HFF-Myc (cell line): ENCODE data around the gene ASIC1.

Source experiments
- DNase-seq: peaks from one replicate; pipeline ENCODE4 v3.0.0-alpha.2; 2011; ENCODE audit warnings: low read depth; ENCODE audit errors: extremely low read depth
- H3K4me3 ChIP-seq: replicated peaks from 2 replicates; pipeline ENCODE4 v1.5.1; 2011; ENCODE audit warnings: low read depth, mild to moderate bottlenecking, control low read depth, low read length
- CTCF ChIP-seq: IDR thresholded peaks from 2 replicates; pipeline ENCODE4 v1.5.1; 2012; ENCODE audit warnings: mild to moderate bottlenecking, low read depth, low read length, control low read depth; ENCODE audit errors: missing control alignments

The ASIC1 gene

DNA sequence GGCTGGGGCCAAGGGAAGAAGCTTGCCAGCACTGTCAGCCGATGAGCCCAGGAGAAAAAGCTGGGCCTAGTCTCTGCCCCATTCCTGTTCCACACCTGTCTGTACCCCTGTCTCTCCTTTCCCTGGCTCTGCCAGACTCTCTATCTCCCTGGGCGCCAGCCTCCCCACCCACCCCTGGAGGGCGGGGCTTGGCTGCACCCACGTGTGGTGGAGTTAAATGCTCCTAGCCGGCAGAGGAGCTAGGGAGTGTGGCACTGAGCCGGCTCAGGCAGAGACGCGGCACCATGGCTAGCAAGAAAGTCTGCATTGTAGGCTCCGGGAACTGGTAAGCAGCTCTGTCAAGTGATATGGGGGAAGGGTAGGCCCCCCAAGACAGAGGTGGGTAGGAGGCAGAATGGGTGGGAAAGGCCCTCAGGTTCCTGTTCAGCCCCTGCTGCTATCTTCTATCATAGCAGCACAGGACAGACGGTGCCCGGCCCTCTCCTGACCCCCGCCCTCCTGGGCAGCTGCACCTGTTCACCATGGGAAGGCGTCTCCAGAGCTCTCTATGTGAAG is 46.4 kb downstream of the ASIC1 start, which contains the start of gene GPD1:
TSS of gene GPD1 (plus strand) at position 242 of the 555 bp plus-strand sequence. CDS start at position 285, 43 bp downstream.
- TF ChIP-seq CTCF, result no peak
- H3K4me3 ChIP-seq, result no peak within 1 kb of the TSS
- no peak for DNase-seq

- TF ChIP-seq CTCF, result no peak
- no peak overlapping the region for H3K4me3 ChIP-seq
- no peak for DNase-seq
Observed at GRCh38 chr12:50104417-50105366, 47.3 kb downstream of the ASIC1 start.

DNA sequence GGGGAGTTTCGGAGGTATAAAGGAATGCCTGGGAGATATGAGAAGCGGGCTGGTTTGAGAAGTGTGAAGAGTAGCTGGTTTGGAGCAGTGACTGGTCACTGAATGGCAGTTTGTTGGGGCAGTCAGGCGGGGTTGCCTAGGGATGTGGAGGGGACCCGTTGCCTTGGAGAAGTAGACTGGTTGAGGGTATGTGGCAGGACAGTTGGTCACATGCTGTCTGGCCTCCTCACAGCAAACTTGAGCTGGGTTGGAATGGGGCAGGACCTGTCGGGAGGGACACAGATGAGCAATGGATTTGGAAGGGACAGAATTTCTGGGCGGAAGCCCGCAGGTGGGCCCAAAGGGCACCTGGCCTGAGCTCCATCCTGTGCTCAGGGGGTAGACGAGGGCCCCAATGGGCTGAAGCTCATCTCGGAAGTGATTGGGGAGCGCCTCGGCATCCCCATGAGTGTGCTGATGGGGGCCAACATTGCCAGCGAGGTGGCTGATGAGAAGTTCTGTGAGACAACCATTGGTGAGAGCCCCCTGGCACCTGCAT is 48.6 kb downstream of the ASIC1 start:
- DNase-seq, result no peak
- no peak for TF ChIP-seq CTCF

DNA sequence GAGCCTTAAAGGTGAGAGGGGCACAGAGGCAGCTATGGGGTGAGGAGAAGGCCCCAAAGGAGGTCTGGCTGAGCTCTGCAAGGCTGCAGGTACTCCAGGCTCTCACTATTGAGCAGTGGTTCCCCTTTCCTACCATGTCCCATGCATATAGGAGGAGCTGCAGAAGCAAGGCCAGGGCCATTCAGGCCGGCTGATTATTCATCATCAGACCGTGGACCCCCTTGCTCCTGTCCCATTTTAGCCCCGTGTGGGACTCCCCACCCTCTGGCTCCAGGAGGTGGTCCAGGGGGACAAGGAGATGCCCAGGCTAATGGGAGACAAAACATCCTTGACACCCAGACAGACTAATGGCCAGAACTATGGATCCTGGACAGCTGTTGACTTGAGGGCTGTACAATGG is 49.5 kb downstream of the ASIC1 start:
- DNase-seq, result no peak
- no peak overlapping the region for H3K4me3 ChIP-seq
- no peak for TF ChIP-seq CTCF

More for the DNA sequence above, 48.6 kb downstream of the ASIC1 start:
- H3K4me3 ChIP-seq, result no peak overlapping the region

GRCh38 chr12:50107416-50108268 is 50.2 kb downstream of the ASIC1 start:
- TF ChIP-seq CTCF, result no peak
- H3K4me3 ChIP-seq, result no peak overlapping the region
- DNase-seq, result no peak

DNA sequence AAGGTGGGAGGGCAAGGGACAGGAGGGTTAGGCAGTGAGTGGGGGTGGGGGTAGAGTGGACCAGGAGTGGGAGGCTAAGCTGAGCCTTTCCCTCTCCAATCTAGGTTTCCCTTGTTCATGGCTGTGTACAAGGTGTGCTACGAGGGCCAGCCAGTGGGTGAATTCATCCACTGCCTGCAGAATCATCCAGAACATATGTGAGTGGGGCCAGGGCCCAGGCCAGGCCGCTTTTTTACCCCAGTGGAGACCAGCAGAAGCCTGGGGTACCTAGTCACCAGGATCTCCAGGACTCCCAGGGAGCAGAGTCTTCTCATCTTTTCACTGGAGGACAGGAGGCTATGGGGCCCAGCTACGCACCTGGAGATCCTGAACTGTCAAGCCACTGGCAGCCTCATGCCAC is 51.9 kb downstream of the ASIC1 start:
- H3K4me3 ChIP-seq, result no peak overlapping the region
- DNase-seq, result no peak
- TF ChIP-seq CTCF, result no peak
